ENCODE results near the gene SMIM35. TPM values are rescaled to one million over a fixed set of nuclear protein-coding genes. Genes with fewer than 3 reads are reported as not detected.

SMIM35 gene
- total RNA-seq, 1 experiment from 2014 or later: not detected

- DNase-seq (ENCODE audit: low read depth): no peak
These were observed 26.1 kb upstream of the SMIM35 start for GRCh38 chr11:118112711-118113430.

GRCh38 chr11:118111744-118112035, 24.9 kb upstream of the SMIM35 start:
- no peak for DNase-seq (ENCODE audit: low read depth)
- in situ Hi-C loops (cut with HindIII; ENCODE audit: low pct_unique_long_range_greater_than_20kb, low sequenced_read_pairs): no loop called here

More at GRCh38 chr11:118112711-118113430, 26.1 kb upstream of the SMIM35 start:
- in situ Hi-C loops (cut with HindIII; ENCODE audit: low pct_unique_long_range_greater_than_20kb, low sequenced_read_pairs): no loop called here

- DNase-seq (ENCODE audit: low read depth): no peak
- in situ Hi-C loops (cut with HindIII; ENCODE audit: low pct_unique_long_range_greater_than_20kb, low sequenced_read_pairs): no loop called here
These were observed 24.4 kb upstream of the SMIM35 start for GRCh38 chr11:118111019-118111743.

- in situ Hi-C loops (cut with HindIII; ENCODE audit: low pct_unique_long_range_greater_than_20kb, low sequenced_read_pairs): no loop called here
- no peak for DNase-seq (ENCODE audit: low read depth)
These were observed 22.5 kb upstream of the SMIM35 start for GRCh38 chr11:118109231-118109630.

- DNase-seq (ENCODE audit: low read depth): no peak
- in situ Hi-C loops (cut with HindIII; ENCODE audit: low pct_unique_long_range_greater_than_20kb, low sequenced_read_pairs): no loop called here
These were observed 21.8 kb upstream of the SMIM35 start for GRCh38 chr11:118108513-118108912.

GRCh38 chr11:118106789-118107335, 20.1 kb upstream of the SMIM35 start:
- no peak for DNase-seq (ENCODE audit: low read depth)
- in situ Hi-C loops (cut with HindIII; ENCODE audit: low pct_unique_long_range_greater_than_20kb, low sequenced_read_pairs): no loop called here

GRCh38 chr11:118105657-118106305, 19.0 kb upstream of the SMIM35 start:
- DNase-seq (ENCODE audit: low read depth): no peak
- in situ Hi-C loops (cut with HindIII; ENCODE audit: low pct_unique_long_range_greater_than_20kb, low sequenced_read_pairs): no loop called here

GRCh38 chr11:118104491-118104890, 17.7 kb upstream of the SMIM35 start:
- in situ Hi-C loops (cut with HindIII; ENCODE audit: low pct_unique_long_range_greater_than_20kb, low sequenced_read_pairs): no loop called here
- DNase-seq (ENCODE audit: low read depth): no peak

GRCh38 chr11:118102721-118103261, 16.0 kb upstream of the SMIM35 start:
- DNase-seq (ENCODE audit: low read depth): no peak
- in situ Hi-C loops (cut with HindIII; ENCODE audit: low pct_unique_long_range_greater_than_20kb, low sequenced_read_pairs): no loop called here

GRCh38 chr11:118100691-118101232, 14.0 kb upstream of the SMIM35 start:
- in situ Hi-C loops (cut with HindIII; ENCODE audit: low pct_unique_long_range_greater_than_20kb, low sequenced_read_pairs): no loop called here

GRCh38 chr11:118099838-118100556, 13.2 kb upstream of the SMIM35 start:
- no peak for DNase-seq (ENCODE audit: low read depth)
- in situ Hi-C loops (cut with HindIII; ENCODE audit: low pct_unique_long_range_greater_than_20kb, low sequenced_read_pairs): no loop called here

More at GRCh38 chr11:118100691-118101232, 14.0 kb upstream of the SMIM35 start:
- no peak for DNase-seq (ENCODE audit: low read depth)

- DNase-seq (ENCODE audit: low read depth): no peak
- in situ Hi-C loops (cut with HindIII; ENCODE audit: low pct_unique_long_range_greater_than_20kb, low sequenced_read_pairs): no loop called here
These were observed 12.5 kb upstream of the SMIM35 start for GRCh38 chr11:118098996-118099837.

- in situ Hi-C loops (cut with HindIII; ENCODE audit: low pct_unique_long_range_greater_than_20kb, low sequenced_read_pairs): no loop called here
- no peak for DNase-seq (ENCODE audit: low read depth)
These were observed 9.2 kb upstream of the SMIM35 start for GRCh38 chr11:118095967-118096367.

GRCh38 chr11:118095493-118095892, 8.7 kb upstream of the SMIM35 start:
- in situ Hi-C loops (cut with HindIII; ENCODE audit: low pct_unique_long_range_greater_than_20kb, low sequenced_read_pairs): no loop called here
- no peak for DNase-seq (ENCODE audit: low read depth)

GRCh38 chr11:118092907-118093571, 6.3 kb upstream of the SMIM35 start:
- in situ Hi-C loops (cut with HindIII; ENCODE audit: low pct_unique_long_range_greater_than_20kb, low sequenced_read_pairs): no loop called here
- DNase-seq (ENCODE audit: low read depth): no peak

- in situ Hi-C loops (cut with HindIII; ENCODE audit: low pct_unique_long_range_greater_than_20kb, low sequenced_read_pairs): no loop called here
- no peak for DNase-seq (ENCODE audit: low read depth)
These were observed 4.9 kb upstream of the SMIM35 start for GRCh38 chr11:118091690-118092089.
